Ectodermal cell (in vitro differentiated cells): ENCODE measurements around the gene BRAP.
"Not testable (repeated sequence)": the region's sequence is repeated elsewhere in the genome, so short reads cannot be mapped to it uniquely, and the experiment has no call there.

Experiments
- H3K27ac ChIP-seq: 2 replicates; pipeline ENCODE4 v1.7.0; 2013; ENCODE audit warnings: mild to moderate bottlenecking, low read depth, low read length; ENCODE audit not compliant: insufficient read depth, poor library complexity, severe bottlenecking
- H3K27me3 ChIP-seq: 2 replicates; pipeline ENCODE4 v1.7.0; 2013; ENCODE audit warnings: mild to moderate bottlenecking, low read length; ENCODE audit not compliant: insufficient read depth, control insufficient read depth, poor library complexity, severe bottlenecking
- H3K36me3 ChIP-seq: one replicate; pipeline ENCODE4 v1.7.0; 2013; ENCODE audit warnings: low read length; ENCODE audit not compliant: control insufficient read depth, insufficient read depth
- H3K4me1 ChIP-seq: one replicate; pipeline ENCODE4 v1.7.0; 2013; ENCODE audit warnings: low read length; ENCODE audit not compliant: control insufficient read depth, insufficient read depth
- H3K4me3 ChIP-seq: 2 replicates; pipeline ENCODE4 v1.7.0; 2013; ENCODE audit warnings: low read depth, low read length, control low read depth; ENCODE audit not compliant: insufficient read depth
- H3K9me3 ChIP-seq: 2 replicates; pipeline ENCODE4 v1.7.0; 2013; ENCODE audit warnings: mild to moderate bottlenecking, low read length, moderate library complexity; ENCODE audit not compliant: control insufficient read depth
- WGBS, 2 experiments: methylation state at CpG; one replicate each; pipeline ENCODE4 v1.1.7; 2013; ENCODE audit warnings: missing lambda C conversion rate in 2 of 2; 5-methylcytosine and 5-hydroxymethylcytosine counted together

The BRAP gene

GRCh38 chr12:111598637-111599452 is 86.9 kb downstream of the BRAP start, which contains the start of gene ATXN2:
Gene ATXN2 (minus strand): TSS chr12:111599315. CDS start chr12:111599034, 281 bp downstream.
- Histone ChIP-seq H3K27ac (peak within 1 kb of the TSS; percentile 91), H3K9me3 (no peaks in the 10 kb centered on the region), H3K4me1 (no peaks in the 10 kb centered on the region), H3K4me3 (peak within 1 kb of the TSS; percentile 92), H3K27me3 (no peaks in the 10 kb centered on the region), H3K36me3 (no peaks in the 10 kb centered on the region)
- 0% methylated on average over 119 of the region's 119 CpGs for WGBS, 2 experiments

GRCh38 chr12:111597831-111598636 is 87.7 kb downstream of the BRAP start:
- Histone ChIP-seq H3K9me3 (no peaks in the 10 kb centered on the region), H3K27me3 (no peaks in the 10 kb centered on the region), H3K4me1 (no peaks in the 10 kb centered on the region), H3K36me3 (no peaks in the 10 kb centered on the region), H3K4me3 (peak overlapping the region; percentile 92), H3K27ac (no peak overlapping the region)
- 0% methylated on average over 67 of the region's 67 CpGs for WGBS, 2 experiments

- 3 to 4% methylated on average over 33 of the region's 33 CpGs for WGBS, 2 experiments
- Histone ChIP-seq H3K27me3 (no peaks in the 10 kb centered on the region), H3K4me3 (peak overlapping the region; percentile 92), H3K4me1 (no peaks in the 10 kb centered on the region), H3K36me3 (no peaks in the 10 kb centered on the region), H3K27ac (peak overlapping the region; percentile 56), H3K9me3 (no peaks in the 10 kb centered on the region)
Observed at GRCh38 chr12:111596985-111597830, 88.5 kb downstream of the BRAP start.

GRCh38 chr12:111595341-111595835 is 90.4 kb downstream of the BRAP start:
- not testable (repeated sequence) for H3K27ac ChIP-seq, H3K4me1 ChIP-seq, H3K36me3 ChIP-seq, H3K27me3 ChIP-seq, H3K9me3 ChIP-seq, H3K4me3 ChIP-seq
- WGBS, 2 experiments, result 90 to 94% methylated on average over 14 of the region's 15 CpGs
